Panc1 (cell line): ENCODE data around the gene DCAF11.

Experiments used
- CTCF ChIP-seq: fragments of 450-650 bp; IDR thresholded peaks from 2 replicates; pipeline ENCODE4 v1.5.1; 2017; ENCODE audit warnings: mild to moderate bottlenecking
- POLR2AphosphoS5 ChIP-seq: IDR thresholded peaks from 2 replicates; pipeline ENCODE4 v1.6.1; 2012; ENCODE audit warnings: mild to moderate bottlenecking, low read depth, low read length, moderate library complexity
- SIN3A ChIP-seq: IDR thresholded peaks from 2 replicates; pipeline ENCODE4 v1.6.1; 2012; ENCODE audit warnings: low read depth, mild to moderate bottlenecking, low read length, moderate library complexity, borderline replicate concordance; ENCODE audit not compliant: insufficient read depth

DNA sequence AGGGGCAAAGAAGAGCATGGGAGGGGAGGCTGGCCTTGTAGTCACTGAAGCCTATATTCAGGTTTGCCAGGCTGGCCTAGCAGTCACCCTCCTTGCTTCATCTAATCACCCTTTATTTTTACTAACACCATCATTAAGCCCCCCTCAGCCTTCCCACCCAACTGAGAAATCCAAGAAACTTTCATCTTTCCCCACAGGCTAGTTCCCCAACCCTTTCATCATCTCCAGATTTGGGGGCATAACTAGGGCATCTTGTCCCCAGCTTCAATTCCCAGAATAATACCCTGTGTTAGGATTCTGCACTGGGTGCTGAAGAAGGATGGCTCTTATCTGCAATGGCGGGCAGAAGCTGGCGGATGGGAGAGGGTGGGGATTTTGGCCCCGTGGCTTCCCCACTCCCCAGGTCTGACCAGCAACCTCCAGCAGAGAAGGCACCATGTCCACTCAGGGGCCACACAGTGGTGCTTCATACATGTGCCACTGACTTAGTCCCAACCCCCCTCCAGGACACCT lies 13.5 kb upstream of the DCAF11 start:
- TF ChIP-seq CTCF (no peak), POLR2AphosphoS5 (no peak), SIN3A (no peak)
